ENCODE measurements around the gene TBL1Y.

Gene TBL1Y

GRCh38 chrY:6911253-6911881 lies 870 bp downstream of the TBL1Y start, which contains the start of gene AMELY:
AMELY (minus strand) TSS chrY:6911752; CDS start chrY:6872608, 39,144 bp downstream.
- H3K79me2 ChIP-seq (ENCODE audit: insufficient read depth, low read length), result no peaks in the 10 kb centered on the region
- H3K27me3 ChIP-seq (ENCODE audit: low read length), result no peaks in the 10 kb centered on the region
- no peaks in the 10 kb centered on the region for H3K36me3 ChIP-seq (ENCODE audit: low read length)
- H3K27ac ChIP-seq (ENCODE audit: low read depth, low read length), result no peak within 1 kb of the TSS
- H3K4me3 ChIP-seq (ENCODE audit: insufficient read depth, low read length, poor library complexity, severe bottlenecking), result no peak within 1 kb of the TSS
- H3K9ac ChIP-seq (ENCODE audit: low read length), result no peak within 1 kb of the TSS
- H3F3A ChIP-seq (ENCODE audit: insufficient read depth), result no peaks in the 10 kb centered on the region
- no peak within 1 kb of the TSS for H2AFZ ChIP-seq (ENCODE audit: low read depth, low read length, severe bottlenecking)
- TF ChIP-seq, protein P1, sequence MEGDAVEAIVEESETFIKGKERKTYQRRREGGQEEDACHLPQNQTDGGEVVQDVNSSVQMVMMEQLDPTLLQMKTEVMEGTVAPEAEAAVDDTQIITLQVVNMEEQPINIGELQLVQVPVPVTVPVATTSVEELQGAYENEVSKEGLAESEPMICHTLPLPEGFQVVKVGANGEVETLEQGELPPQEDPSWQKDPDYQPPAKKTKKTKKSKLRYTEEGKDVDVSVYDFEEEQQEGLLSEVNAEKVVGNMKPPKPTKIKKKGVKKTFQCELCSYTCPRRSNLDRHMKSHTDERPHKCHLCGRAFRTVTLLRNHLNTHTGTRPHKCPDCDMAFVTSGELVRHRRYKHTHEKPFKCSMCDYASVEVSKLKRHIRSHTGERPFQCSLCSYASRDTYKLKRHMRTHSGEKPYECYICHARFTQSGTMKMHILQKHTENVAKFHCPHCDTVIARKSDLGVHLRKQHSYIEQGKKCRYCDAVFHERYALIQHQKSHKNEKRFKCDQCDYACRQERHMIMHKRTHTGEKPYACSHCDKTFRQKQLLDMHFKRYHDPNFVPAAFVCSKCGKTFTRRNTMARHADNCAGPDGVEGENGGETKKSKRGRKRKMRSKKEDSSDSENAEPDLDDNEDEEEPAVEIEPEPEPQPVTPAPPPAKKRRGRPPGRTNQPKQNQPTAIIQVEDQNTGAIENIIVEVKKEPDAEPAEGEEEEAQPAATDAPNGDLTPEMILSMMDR (IDR thresholded peaks at IDR 0.05; ENCODE audit: insufficient read depth, low read length, poor library complexity, severe bottlenecking), result no peak
- no peak for TF ChIP-seq EZH2phosphoT487 (conservative IDR thresholded peaks at IDR 0.05; ENCODE audit: low read length)
- H4K20me1 ChIP-seq (ENCODE audit: low read depth, low read length), result no peaks in the 10 kb centered on the region
- no peak within 1 kb of the TSS for H3K4me2 ChIP-seq (ENCODE audit: low read depth, low read length, poor library complexity, severe bottlenecking)
- H3K9me3 ChIP-seq (ENCODE audit: insufficient read depth, low read length), result no peaks in the 10 kb centered on the region
- H3K9me2 ChIP-seq (replicated peaks; ENCODE audit: insufficient read depth, low read length), result no peaks in the 10 kb centered on the region

DNA sequence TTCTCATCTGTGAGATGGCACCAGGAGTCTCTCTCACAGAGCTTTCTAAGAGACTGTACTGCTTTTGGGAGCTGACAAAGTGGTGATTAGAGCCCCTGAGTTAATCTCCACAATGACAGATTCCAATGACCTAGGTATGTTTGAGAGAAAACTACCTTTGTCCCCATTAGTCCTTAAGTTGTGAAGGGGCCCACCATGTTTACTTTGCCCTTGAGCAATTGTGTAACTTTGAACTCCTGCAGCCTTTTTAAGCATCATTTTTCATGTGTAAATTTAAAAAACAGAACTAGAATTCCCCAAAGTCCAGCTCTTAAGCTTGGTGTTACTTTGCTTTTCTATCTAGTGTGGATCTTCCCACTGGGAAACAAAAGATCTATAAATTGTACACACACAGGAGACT lies 2.9 kb downstream of the TBL1Y start:
- Histone ChIP-seq H3K27me3 (ENCODE audit: low read length) (no peaks in the 10 kb centered on the region), H2AFZ (ENCODE audit: low read depth, low read length, severe bottlenecking) (no peak overlapping the region), H3K36me3 (ENCODE audit: low read length) (no peaks in the 10 kb centered on the region), H3K9me3 (ENCODE audit: insufficient read depth, low read length) (no peaks in the 10 kb centered on the region), H3K4me3 (ENCODE audit: insufficient read depth, low read length, poor library complexity, severe bottlenecking) (no peak overlapping the region), H3K4me2 (ENCODE audit: low read depth, low read length, poor library complexity, severe bottlenecking) (no peak overlapping the region), H3K9me2 (replicated peaks; ENCODE audit: insufficient read depth, low read length) (no peaks in the 10 kb centered on the region), H3K27ac (ENCODE audit: low read depth, low read length) (no peak overlapping the region), H3K79me2 (ENCODE audit: insufficient read depth, low read length) (no peaks in the 10 kb centered on the region), H3K9ac (ENCODE audit: low read length) (no peak overlapping the region), H3F3A (ENCODE audit: insufficient read depth) (no peaks in the 10 kb centered on the region), H4K20me1 (ENCODE audit: low read depth, low read length) (no peaks in the 10 kb centered on the region)
- TF ChIP-seq, protein P1 (IDR thresholded peaks at IDR 0.05; ENCODE audit: insufficient read depth, low read length, poor library complexity, severe bottlenecking), result no peak
- no peak for TF ChIP-seq EZH2phosphoT487 (conservative IDR thresholded peaks at IDR 0.05; ENCODE audit: low read length)

GRCh38 chrY:6921061-6921460 lies 10.6 kb downstream of the TBL1Y start:
- no peak overlapping the region for H3K4me2 ChIP-seq (ENCODE audit: low read depth, low read length, poor library complexity, severe bottlenecking)
- no peaks in the 10 kb centered on the region for H3K9me2 ChIP-seq (replicated peaks; ENCODE audit: insufficient read depth, low read length)
- H3K27me3 ChIP-seq (ENCODE audit: low read length), result no peaks in the 10 kb centered on the region
- H3K36me3 ChIP-seq (ENCODE audit: low read length), result no peaks in the 10 kb centered on the region
- H3K9ac ChIP-seq (ENCODE audit: low read length), result no peak overlapping the region
- H2AFZ ChIP-seq (ENCODE audit: low read depth, low read length, severe bottlenecking), result no peak overlapping the region
- TF ChIP-seq, protein P1 (IDR thresholded peaks at IDR 0.05; ENCODE audit: insufficient read depth, low read length, poor library complexity, severe bottlenecking), result no peak
- no peak for TF ChIP-seq EZH2phosphoT487 (conservative IDR thresholded peaks at IDR 0.05; ENCODE audit: low read length)
- no peaks in the 10 kb centered on the region for H4K20me1 ChIP-seq (ENCODE audit: low read depth, low read length)
- no peak overlapping the region for H3K4me3 ChIP-seq (ENCODE audit: insufficient read depth, low read length, poor library complexity, severe bottlenecking)
- H3K9me3 ChIP-seq (ENCODE audit: insufficient read depth, low read length), result no peaks in the 10 kb centered on the region
- H3F3A ChIP-seq (ENCODE audit: insufficient read depth), result no peaks in the 10 kb centered on the region
- no peaks in the 10 kb centered on the region for H3K79me2 ChIP-seq (ENCODE audit: insufficient read depth, low read length)
- no peak overlapping the region for H3K27ac ChIP-seq (ENCODE audit: low read depth, low read length)

All from SU-DHL-6 (cell line).